Activated B cell treated with CpG ODN at 0.5 μM for 24 hours (primary cell): ENCODE measurements around the gene ARHGAP19. TPM values are rescaled to one million over a fixed set of nuclear protein-coding genes. Genes with fewer than 3 reads are reported as not detected.
A peak's percentile ranks its signal among the peaks of the same experiment; 100 is the strongest.

ENCODE experiments used
- ATAC-seq: fragments of 200-7000 bp; cut with Tn5 transposase; one replicate; pipeline ENCODE4 v1.10.0; 2021; ENCODE audit warnings: low read depth, mild to moderate bottlenecking, moderate library complexity
- CTCF ChIA-PET: fragments of 350-600 bp; sonication (Branson Sonifier 250); formaldehyde crosslinking; loops from one replicate; lab custom pipeline; 2021; ENCODE audit warnings: antibody characterized with exemption; lab: Charles Lee
- POLR2A ChIA-PET: fragments of 350-600 bp; sonication (Branson Sonifier 250); formaldehyde crosslinking; loops from one replicate; lab custom pipeline; 2021; ENCODE audit warnings: antibody characterized with exemption; lab: Charles Lee
- DNase-seq: peaks from one replicate; pipeline ENCODE4 v3.0.0; 2022
- H3K27ac Mint-ChIP-seq: one replicate; pipeline ENCODE4 v1.8.0; 2020; ENCODE audit warnings: mixed read lengths
- H3K27me3 Mint-ChIP-seq: one replicate; pipeline ENCODE4 v1.8.0; 2021; ENCODE audit warnings: mixed read lengths
- H3K36me3 Mint-ChIP-seq: one replicate; pipeline ENCODE4 v1.8.0; 2021; ENCODE audit warnings: low read depth, mixed read lengths
- H3K4me1 Mint-ChIP-seq: one replicate; pipeline ENCODE4 v1.8.0; 2021; ENCODE audit warnings: mixed read lengths
- H3K4me3 Mint-ChIP-seq: one replicate; pipeline ENCODE4 v1.8.0; 2020; ENCODE audit warnings: mild to moderate bottlenecking, mixed read lengths
- H3K9me3 Mint-ChIP-seq: one replicate; pipeline ENCODE4 v1.8.0; 2020; ENCODE audit warnings: mixed read lengths
- intact Hi-C: fragments of 100-400 bp; cut with micrococcal nuclease; formaldehyde crosslinking; loops from one replicate; pipeline ENCODE4 v1.15.1; 2024
- total RNA-seq: library from RNA; stranded (reverse); gene quantifications from 2 replicates; pipeline ENCODE4 v1.2.3, GENCODE V29; 2022
- TF ChIP-seq, protein P1 (sequence below): fragments of 200-600 bp; IDR thresholded peaks from one replicate; pipeline ENCODE4 v1.8.0; 2022; ENCODE audit warnings: antibody characterized with exemption, mild to moderate bottlenecking

ARHGAP19 gene
- total RNA-seq, 1 donor from 2014 or later = 14.7 TPM

DNA sequence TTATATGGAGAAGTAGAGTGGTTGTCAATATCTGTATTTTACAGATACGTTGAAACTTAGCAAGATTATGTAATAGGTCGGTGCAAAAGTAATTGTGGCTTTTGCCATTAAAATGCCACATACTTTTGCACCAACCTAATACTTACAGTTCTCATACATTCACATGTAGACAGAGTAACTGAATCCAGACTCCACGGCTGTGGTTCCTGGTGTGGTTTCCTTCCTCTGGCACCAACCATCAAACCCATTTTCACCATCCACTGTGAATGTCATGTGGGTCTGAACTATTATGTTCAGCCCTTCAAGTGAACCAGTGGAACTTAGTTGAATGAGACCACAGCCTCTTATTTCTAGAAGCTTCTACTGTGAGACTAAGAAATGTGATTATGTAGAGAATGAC, 75.1 kb downstream of the ARHGAP19 start:
- peaks cover 3% of the 10 kb centered on the region for H3K4me1 Mint-ChIP-seq
- H3K27ac Mint-ChIP-seq = no peak overlapping the region
- ChIA-PET POLR2A (no interaction called here), CTCF (interaction anchor here (1.0 to 1.6 kb wide), 3 partner anchors 11 to 144 kb away, joined by 4 to 6 read pairs (median 4); no protein-coding TSS in a partner anchor)
- peaks cover 8% of the 10 kb centered on the region for H3K36me3 Mint-ChIP-seq
- DNase-seq (no peak), ATAC-seq (no peak)
- H3K9me3 Mint-ChIP-seq = no peaks in the 10 kb centered on the region
- TF ChIP-seq, protein P1, sequence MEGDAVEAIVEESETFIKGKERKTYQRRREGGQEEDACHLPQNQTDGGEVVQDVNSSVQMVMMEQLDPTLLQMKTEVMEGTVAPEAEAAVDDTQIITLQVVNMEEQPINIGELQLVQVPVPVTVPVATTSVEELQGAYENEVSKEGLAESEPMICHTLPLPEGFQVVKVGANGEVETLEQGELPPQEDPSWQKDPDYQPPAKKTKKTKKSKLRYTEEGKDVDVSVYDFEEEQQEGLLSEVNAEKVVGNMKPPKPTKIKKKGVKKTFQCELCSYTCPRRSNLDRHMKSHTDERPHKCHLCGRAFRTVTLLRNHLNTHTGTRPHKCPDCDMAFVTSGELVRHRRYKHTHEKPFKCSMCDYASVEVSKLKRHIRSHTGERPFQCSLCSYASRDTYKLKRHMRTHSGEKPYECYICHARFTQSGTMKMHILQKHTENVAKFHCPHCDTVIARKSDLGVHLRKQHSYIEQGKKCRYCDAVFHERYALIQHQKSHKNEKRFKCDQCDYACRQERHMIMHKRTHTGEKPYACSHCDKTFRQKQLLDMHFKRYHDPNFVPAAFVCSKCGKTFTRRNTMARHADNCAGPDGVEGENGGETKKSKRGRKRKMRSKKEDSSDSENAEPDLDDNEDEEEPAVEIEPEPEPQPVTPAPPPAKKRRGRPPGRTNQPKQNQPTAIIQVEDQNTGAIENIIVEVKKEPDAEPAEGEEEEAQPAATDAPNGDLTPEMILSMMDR = no peak
- no peaks in the 10 kb centered on the region for H3K27me3 Mint-ChIP-seq
- intact Hi-C loops = no loop called here
- no peak overlapping the region for H3K4me3 Mint-ChIP-seq

DNA sequence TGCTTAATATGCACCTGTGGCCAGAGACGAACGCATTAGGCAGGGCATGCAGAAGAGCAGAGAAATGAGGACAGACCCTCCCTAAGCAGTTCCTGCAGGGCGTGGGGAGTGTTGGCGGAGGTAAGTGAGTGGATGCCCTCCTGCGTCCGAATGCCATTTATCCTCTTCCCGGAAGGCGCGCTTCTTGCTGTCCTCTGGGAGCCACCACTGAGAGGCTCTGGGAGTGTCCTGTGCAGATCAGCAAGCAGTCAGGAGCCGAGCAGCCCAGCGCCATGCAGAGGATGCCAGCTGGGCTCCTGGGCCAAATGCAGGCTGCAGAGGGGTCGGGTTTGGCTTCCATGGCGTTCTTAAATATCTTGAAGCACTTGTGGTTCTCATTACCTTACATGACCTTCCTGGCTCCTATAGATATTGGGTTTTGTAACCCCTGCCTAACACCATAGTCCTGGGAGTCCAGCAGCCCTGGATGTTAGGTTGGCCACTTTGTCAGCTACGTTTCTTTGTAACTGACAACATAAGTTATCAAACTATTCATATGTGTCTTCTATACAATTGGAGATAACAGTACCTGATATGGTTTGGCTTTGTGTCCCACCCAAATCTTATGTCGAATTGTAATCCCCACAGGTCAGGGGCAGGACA, 76.7 kb downstream of the ARHGAP19 start:
- Mint-ChIP-seq H3K4me3 (no peak overlapping the region), H3K9me3 (no peaks in the 10 kb centered on the region), H3K27ac (no peak overlapping the region), H3K36me3 (peaks cover 3% of the 10 kb centered on the region), H3K4me1 (peaks cover 3% of the 10 kb centered on the region), H3K27me3 (no peaks in the 10 kb centered on the region)
- no peak for ATAC-seq
- ChIA-PET POLR2A (no interaction called here), CTCF (interaction anchor here (0.7 to 1.9 kb wide), 5 partner anchors 8 to 178 kb away, joined by 3 to 6 read pairs (median 3); no protein-coding TSS in a partner anchor)
- intact Hi-C loops = no loop called here
- no peak for DNase-seq
- TF ChIP-seq, protein P1 = no peak

GRCh38 chr10:97213431-97213830, 79.0 kb downstream of the ARHGAP19 start:
- ChIA-PET CTCF (interaction anchor here (1.2 to 7.5 kb wide), 4 partner anchors 17 to 176 kb away, joined by 3 to 234 read pairs (median 5); no protein-coding TSS in a partner anchor), POLR2A (no interaction called here)
- TF ChIP-seq, protein P1 = no peak
- no peak for DNase-seq
- Mint-ChIP-seq H3K36me3 (no peaks in the 10 kb centered on the region), H3K9me3 (no peaks in the 10 kb centered on the region), H3K27ac (no peak overlapping the region), H3K4me1 (peaks cover 3% of the 10 kb centered on the region), H3K27me3 (peaks cover 3% of the 10 kb centered on the region), H3K4me3 (no peak overlapping the region)
- intact Hi-C loops = no loop called here
- ATAC-seq = no peak

GRCh38 chr10:97211229-97211628, 81.2 kb downstream of the ARHGAP19 start:
- peaks cover 7% of the 10 kb centered on the region for H3K27me3 Mint-ChIP-seq
- H3K4me1 Mint-ChIP-seq = no peaks in the 10 kb centered on the region
- no peak for ATAC-seq
- no peak for DNase-seq
- CTCF ChIA-PET = interaction anchor here (0.7 to 7.5 kb wide), 25 partner anchors 8 to 1095 kb away, joined by 3 to 234 read pairs (median 4); no protein-coding TSS in a partner anchor
- H3K4me3 Mint-ChIP-seq = no peak overlapping the region
- TF ChIP-seq, protein P1 = no peak
- intact Hi-C loops = no loop called here
- H3K9me3 Mint-ChIP-seq = no peaks in the 10 kb centered on the region
- H3K36me3 Mint-ChIP-seq = no peaks in the 10 kb centered on the region
- H3K27ac Mint-ChIP-seq = no peak overlapping the region
- POLR2A ChIA-PET = no interaction called here

- H3K4me1 Mint-ChIP-seq = no peaks in the 10 kb centered on the region
- TF ChIP-seq, protein P1 = peak; percentile 41
- H3K27ac Mint-ChIP-seq = no peak overlapping the region
- peaks cover 7% of the 10 kb centered on the region for H3K27me3 Mint-ChIP-seq
- ATAC-seq (peak; percentile 66), DNase-seq (peak; percentile 57)
- no peak overlapping the region for H3K4me3 Mint-ChIP-seq
- no peaks in the 10 kb centered on the region for H3K9me3 Mint-ChIP-seq
- POLR2A ChIA-PET = interaction anchor here (1.2 kb wide), 1 partner anchor 138 kb away, joined by 4 read pairs; no protein-coding TSS in a partner anchor
- CTCF ChIA-PET = interaction anchor here (0.7 to 7.5 kb wide), 34 partner anchors 8 to 1094 kb away, joined by 3 to 234 read pairs (median 4); no protein-coding TSS in a partner anchor
- intact Hi-C loops = loop anchor here (1.0 kb wide), 6 partner anchors 14 to 835 kb away; no protein-coding TSS in a partner anchor
- H3K36me3 Mint-ChIP-seq = no peaks in the 10 kb centered on the region
Measured at GRCh38 chr10:97210543-97210960, 81.9 kb downstream of the ARHGAP19 start.
